ENCODE measurements around the gene AMBRA1. TPM values are rescaled to one million over a fixed set of nuclear protein-coding genes. Genes with fewer than 3 reads are reported as not detected.
A peak's percentile ranks its signal among the peaks of the same experiment; 100 is the strongest.

Gene AMBRA1
- polyA plus RNA-seq, 10 donors = 10.4 to 14.6 (median 11.8) TPM

- no peak for DNase-seq
Measured at GRCh38 chr11:46444305-46444704, 149.5 kb downstream of the AMBRA1 start.

- no peak for DNase-seq
Measured at GRCh38 chr11:46438211-46438610, 155.6 kb downstream of the AMBRA1 start.

- peak in 1 of 3 donors; percentile 17 for DNase-seq
Measured at GRCh38 chr11:46437122-46437689, 156.6 kb downstream of the AMBRA1 start.

GRCh38 chr11:46436113-46436512, 157.7 kb downstream of the AMBRA1 start:
- DNase-seq = no peak

GRCh38 chr11:46435679-46436078, 158.1 kb downstream of the AMBRA1 start:
- no peak for DNase-seq

GRCh38 chr11:46431211-46431610, 162.6 kb downstream of the AMBRA1 start:
- DNase-seq = no peak

- DNase-seq = no peak
Measured at GRCh38 chr11:46429717-46430116, 164.1 kb downstream of the AMBRA1 start.

- no peak for DNase-seq
Measured at GRCh38 chr11:46427364-46427763, 166.5 kb downstream of the AMBRA1 start.

- DNase-seq = no peak
Measured at GRCh38 chr11:46426233-46426991, 167.4 kb downstream of the AMBRA1 start.

- no peak for DNase-seq
Measured at GRCh38 chr11:46422588-46422987, 171.2 kb downstream of the AMBRA1 start.

GRCh38 chr11:46421257-46421880, 172.5 kb downstream of the AMBRA1 start:
- no peak for DNase-seq

- no peak for DNase-seq
Measured at GRCh38 chr11:46420513-46420912, 173.3 kb downstream of the AMBRA1 start.

- no peak for DNase-seq
Measured at GRCh38 chr11:46418751-46419150, 175.1 kb downstream of the AMBRA1 start.

GRCh38 chr11:46417711-46418110, 176.1 kb downstream of the AMBRA1 start:
- no peak for DNase-seq

- no peak for DNase-seq
Measured at GRCh38 chr11:46414879-46415278, 178.9 kb downstream of the AMBRA1 start.

- no peak for DNase-seq
Measured at GRCh38 chr11:46414466-46414796, 179.4 kb downstream of the AMBRA1 start.

- DNase-seq = no peak
Measured at GRCh38 chr11:46413760-46414465, 179.9 kb downstream of the AMBRA1 start.

- DNase-seq = no peak
Measured at GRCh38 chr11:46410021-46410420, 183.8 kb downstream of the AMBRA1 start.

GRCh38 chr11:46408407-46408986, 185.3 kb downstream of the AMBRA1 start:
- DNase-seq = no peak

- no peak for DNase-seq
Measured at GRCh38 chr11:46407635-46408034, 186.2 kb downstream of the AMBRA1 start.

- DNase-seq = no peak
Measured at GRCh38 chr11:46404476-46405017, 189.3 kb downstream of the AMBRA1 start.
